ENCODE data around the gene RASGRP3.

The RASGRP3 gene

GRCh38 chr2:33595385-33595784 is 118.9 kb downstream of the RASGRP3 start:
- FAIRE-seq = peak; percentile 19

- no peak for FAIRE-seq
Observed at GRCh38 chr2:33597026-33597425, 120.6 kb downstream of the RASGRP3 start.

GRCh38 chr2:33598561-33599174 is 122.2 kb downstream of the RASGRP3 start:
- FAIRE-seq = no peak

GRCh38 chr2:33599175-33599942 is 122.9 kb downstream of the RASGRP3 start, which contains the start of gene FAM98A:
Gene FAM98A (minus strand): TSS chr2:33599299. CDS start chr2:33599221, 78 bp downstream.
- peak; percentile 96 for FAIRE-seq

- no peak for FAIRE-seq
Observed at GRCh38 chr2:33599943-33600192, 123.4 kb downstream of the RASGRP3 start.

- no peak for FAIRE-seq
Observed at GRCh38 chr2:33602201-33602830, 125.9 kb downstream of the RASGRP3 start.

GRCh38 chr2:33603416-33603815 is 127.0 kb downstream of the RASGRP3 start:
- FAIRE-seq = no peak

GRCh38 chr2:33605056-33605455 is 128.6 kb downstream of the RASGRP3 start:
- FAIRE-seq = no peak

GRCh38 chr2:33606100-33606499 is 129.7 kb downstream of the RASGRP3 start:
- FAIRE-seq = no peak

GRCh38 chr2:33606622-33607021 is 130.2 kb downstream of the RASGRP3 start:
- FAIRE-seq = no peak

GRCh38 chr2:33607251-33607721 is 130.8 kb downstream of the RASGRP3 start:
- no peak for FAIRE-seq

- FAIRE-seq = no peak
Observed at GRCh38 chr2:33607905-33608304, 131.5 kb downstream of the RASGRP3 start.

- no peak for FAIRE-seq
Observed at GRCh38 chr2:33614190-33614589, 137.7 kb downstream of the RASGRP3 start.

All from TTC549 (cell line).